ENCODE results near the gene ASTL.
"Not testable (repeated sequence)": the region's sequence is repeated elsewhere in the genome, so short reads cannot be mapped to it uniquely, and the experiment has no call there.

The ASTL gene

GRCh38 chr2:96145036-96145847, 6.9 kb upstream of the ASTL start, which contains the start of gene DUSP2:
Gene DUSP2, minus strand, starts transcription at chr2:96145440. Its CDS starts 86 bp downstream, at chr2:96145354.
- DNase-seq: no peak

GRCh38 chr2:96144481-96145035, 6.3 kb upstream of the ASTL start:
- DNase-seq: no peak

- no peak for DNase-seq
Measured at GRCh38 chr2:96143848-96144480, 5.7 kb upstream of the ASTL start.

GRCh38 chr2:96143231-96143847, 5.0 kb upstream of the ASTL start:
- DNase-seq: no peak

GRCh38 chr2:96142217-96143113, 4.2 kb upstream of the ASTL start:
- no peak for DNase-seq

DNA sequence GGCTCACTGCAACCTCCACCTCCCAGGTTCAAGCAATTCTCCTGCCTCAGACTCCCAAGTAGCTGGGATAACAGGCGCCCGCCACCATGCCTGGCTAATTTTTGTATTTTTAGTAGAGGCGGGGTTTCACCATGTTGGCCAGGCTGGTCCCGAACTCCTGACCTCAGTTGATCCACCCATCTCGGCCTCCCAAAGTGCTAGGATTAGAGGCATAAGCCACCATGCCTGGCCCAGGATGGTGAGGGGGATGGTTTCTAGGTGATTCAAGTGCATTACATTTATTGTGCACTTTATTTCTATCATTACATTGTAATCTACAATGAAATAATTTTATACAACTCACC, 3.3 kb upstream of the ASTL start:
- not testable (repeated sequence) for DNase-seq

DNA sequence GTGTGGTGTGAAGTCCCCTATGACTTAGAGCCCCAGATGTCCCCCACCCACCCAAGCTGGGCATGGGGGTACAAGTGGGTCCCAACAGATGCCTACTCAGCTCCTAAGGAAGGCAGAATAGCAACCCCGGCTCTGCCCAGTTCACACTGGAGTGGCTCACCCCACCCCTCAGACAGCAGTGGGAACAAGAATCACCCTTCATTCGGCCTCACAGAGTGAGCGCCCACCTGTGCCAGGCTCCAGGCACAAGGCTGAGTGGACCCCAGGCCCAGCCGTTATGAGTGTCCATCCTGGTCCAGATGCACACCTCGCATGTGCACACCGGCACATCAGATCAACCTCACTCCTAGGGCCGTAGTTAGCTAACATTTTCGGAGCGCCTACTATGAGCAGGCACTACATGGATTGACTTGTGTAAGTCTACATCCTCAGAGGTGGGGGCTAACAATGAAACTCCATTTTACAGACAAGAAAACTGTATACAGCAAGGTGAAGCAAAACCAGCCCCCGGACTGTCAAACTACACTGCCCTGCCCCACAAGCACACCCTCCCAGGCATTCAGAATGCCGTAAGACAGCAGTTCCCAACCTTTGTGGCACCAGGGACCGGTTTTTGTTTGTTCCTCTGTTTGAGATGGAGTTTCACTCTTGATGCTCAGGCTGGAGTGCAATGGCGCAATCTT, 2.8 kb upstream of the ASTL start:
- no peak for DNase-seq

- no peak for DNase-seq
Measured at GRCh38 chr2:96139181-96139758, 968 bp upstream of the ASTL start.

- no peak for DNase-seq
Measured at GRCh38 chr2:96137321-96138178, 752 bp downstream of the ASTL start.

GRCh38 chr2:96136129-96136720, 2.1 kb downstream of the ASTL start:
- DNase-seq: no peak

GRCh38 chr2:96135621-96136020, 2.7 kb downstream of the ASTL start:
- DNase-seq: no peak

DNA sequence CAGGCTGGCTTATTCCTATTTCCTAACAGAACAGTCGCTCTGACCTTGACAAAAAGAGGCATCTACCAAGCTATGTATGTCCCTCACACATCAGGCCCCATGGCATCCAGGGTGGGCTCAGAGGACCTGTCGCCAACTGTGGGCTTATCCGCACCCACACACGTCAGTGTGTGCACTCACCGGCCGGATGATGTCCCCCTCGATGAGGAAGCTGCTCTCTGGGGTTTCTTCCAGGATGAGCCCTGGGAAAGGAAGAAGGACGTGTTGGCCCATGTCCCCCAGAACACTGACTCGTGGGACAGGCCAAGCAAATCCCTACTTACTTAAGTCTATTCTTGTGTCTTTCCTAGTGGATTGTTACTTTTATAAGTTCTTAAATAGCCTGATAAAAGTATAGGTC, 3.1 kb downstream of the ASTL start:
- DNase-seq: no peak

DNA sequence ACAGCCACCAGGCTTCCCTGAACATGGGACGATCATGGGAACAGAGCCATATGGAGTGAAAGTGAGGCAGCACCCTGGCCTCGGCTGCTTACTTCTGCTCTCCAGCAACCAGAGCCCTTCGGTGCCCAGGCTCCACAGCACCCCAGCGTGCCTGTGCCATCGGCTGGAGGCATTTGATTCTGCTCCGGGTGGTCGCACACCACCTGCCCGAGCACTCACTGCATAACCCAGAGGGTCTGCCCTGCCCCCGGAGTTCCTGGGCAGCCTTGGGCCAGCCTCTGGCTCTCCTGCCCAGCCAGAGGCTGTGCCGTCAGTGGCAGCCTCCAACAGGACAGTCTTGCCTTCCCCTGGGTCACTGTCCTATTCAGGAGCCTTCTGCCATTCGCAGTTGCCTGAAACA, 3.9 kb downstream of the ASTL start:
- no peak for DNase-seq

GRCh38 chr2:96131813-96132745, 6.2 kb downstream of the ASTL start:
- no peak for DNase-seq

DNA sequence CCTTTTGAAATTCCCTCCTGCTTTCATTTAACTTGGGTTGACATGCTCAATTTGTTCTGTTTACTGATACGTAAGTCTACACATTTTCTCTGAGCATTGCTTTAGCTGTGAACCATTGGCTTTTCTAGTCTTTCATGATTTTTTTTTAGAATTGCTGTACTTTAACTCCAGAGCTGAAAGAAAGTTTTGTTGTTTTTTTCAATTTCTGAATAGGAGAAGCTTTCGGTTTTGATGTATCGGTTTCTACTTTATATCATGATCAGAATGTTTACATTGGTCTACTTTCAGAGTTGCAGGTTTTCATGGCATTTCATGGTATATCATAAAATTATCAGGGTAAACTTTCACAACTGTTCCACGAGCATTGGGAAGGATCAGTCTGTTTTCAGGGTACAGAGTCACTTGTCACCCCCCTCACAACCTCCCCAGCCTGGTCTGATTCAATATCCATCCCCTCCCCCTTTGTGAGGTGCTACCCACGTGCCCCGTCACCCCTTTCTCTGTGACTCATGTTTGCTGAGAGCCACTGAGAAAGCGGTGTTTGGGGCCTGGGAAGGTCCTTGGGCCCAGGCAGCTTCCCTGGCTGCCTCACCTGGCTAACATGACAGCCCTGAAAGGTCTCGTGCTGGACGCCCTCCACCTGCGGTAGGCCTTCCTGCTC, 7.0 kb downstream of the ASTL start:
- no peak for DNase-seq

DNA sequence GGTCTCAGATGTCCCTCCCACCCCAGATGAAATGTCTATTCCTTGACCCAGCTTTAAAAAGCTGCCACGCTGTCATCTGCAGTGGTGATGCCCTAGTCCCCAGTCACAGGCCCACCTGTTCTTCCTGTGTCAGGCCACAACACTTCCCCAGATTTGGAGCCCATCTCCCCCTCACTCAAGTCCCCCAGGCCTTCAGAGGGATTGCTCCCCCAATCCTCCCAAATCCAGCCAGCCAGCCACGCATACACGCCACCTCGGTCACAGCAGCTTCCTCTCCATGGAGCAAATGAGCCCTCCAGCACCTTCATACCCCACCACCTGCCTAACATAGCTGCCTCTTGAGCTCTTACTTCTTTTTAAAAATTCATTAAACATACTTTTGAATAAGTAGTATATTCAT, 7.8 kb downstream of the ASTL start:
- DNase-seq: no peak

DNA sequence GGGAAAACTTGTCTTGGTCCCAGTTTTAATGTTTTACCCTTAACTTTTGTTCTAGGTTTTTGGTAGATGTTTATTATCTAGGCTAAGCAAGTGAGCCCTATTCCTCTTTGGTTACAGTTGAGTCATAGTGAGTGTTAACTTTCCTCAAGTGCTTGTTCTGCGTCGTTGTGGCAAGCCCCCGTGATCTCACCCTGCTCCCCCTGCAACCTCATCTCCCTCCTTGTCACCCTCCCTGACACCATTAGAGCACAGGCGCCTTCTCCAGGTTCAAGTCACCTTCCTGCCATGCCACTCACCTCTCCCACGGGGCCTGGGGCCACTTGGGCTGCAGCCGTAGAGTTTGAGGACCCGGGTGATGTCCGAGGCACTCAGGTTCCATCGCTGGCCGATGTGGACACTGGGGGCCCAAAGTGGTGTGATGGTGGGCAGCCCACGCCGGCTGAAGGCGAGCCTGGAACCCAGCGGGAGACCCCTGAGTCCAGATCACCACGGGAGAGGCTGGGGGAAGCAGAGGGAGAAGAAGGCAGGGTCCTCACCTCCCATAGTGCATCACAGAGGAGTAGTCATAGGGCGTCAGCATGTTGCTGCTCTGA, 8.7 kb downstream of the ASTL start:
- DNase-seq: no peak

GRCh38 chr2:96128456-96128855, 9.8 kb downstream of the ASTL start:
- no peak for DNase-seq

Data from NCI-H748 treated with DMSO at 0.1 percent for 48 hours (cell line).